Measurements from ENCODE around the gene SOX4.

SOX4 gene

GRCh38 chr6:21594416-21595281 is 1.1 kb downstream of the SOX4 start:
- ATAC-seq (peak; percentile 10), DNase-seq (peak; percentile 43)

GRCh38 chr6:21595285-21596144 is 2.0 kb downstream of the SOX4 start:
- DNase-seq (peak; percentile 17), ATAC-seq (no peak)

- ATAC-seq = no peak
These were observed 2.8 kb downstream of the SOX4 start for GRCh38 chr6:21596145-21596948.

GRCh38 chr6:21596949-21597682 is 3.6 kb downstream of the SOX4 start:
- DNase-seq (no peak), ATAC-seq (no peak)

More at GRCh38 chr6:21596145-21596948, 2.8 kb downstream of the SOX4 start:
- DNase-seq = peak; percentile 39

- DNase-seq = no peak
- no peak for ATAC-seq
These were observed 4.5 kb downstream of the SOX4 start for GRCh38 chr6:21597801-21598673.

- no peak for DNase-seq
- ATAC-seq = no peak
These were observed 5.1 kb downstream of the SOX4 start for GRCh38 chr6:21598674-21599023.

- no peak for ATAC-seq
- no peak for DNase-seq
These were observed 5.6 kb downstream of the SOX4 start for GRCh38 chr6:21599051-21599696.

GRCh38 chr6:21601339-21601923 is 7.9 kb downstream of the SOX4 start:
- no peak for ATAC-seq
- no peak for DNase-seq

- no peak for ATAC-seq
- DNase-seq = no peak
These were observed 8.4 kb downstream of the SOX4 start for GRCh38 chr6:21601932-21602390.

- no peak for DNase-seq
- no peak for ATAC-seq
These were observed 9.8 kb downstream of the SOX4 start for GRCh38 chr6:21603082-21603952.

GRCh38 chr6:21604081-21604480 is 10.5 kb downstream of the SOX4 start:
- no peak for DNase-seq
- no peak for ATAC-seq

- ATAC-seq (no peak), DNase-seq (no peak)
These were observed 11.6 kb downstream of the SOX4 start for GRCh38 chr6:21605166-21605565.

- DNase-seq (no peak), ATAC-seq (no peak)
These were observed 15.1 kb downstream of the SOX4 start for GRCh38 chr6:21608601-21609000.

GRCh38 chr6:21609881-21610329 is 16.4 kb downstream of the SOX4 start:
- DNase-seq = no peak
- ATAC-seq = no peak

- DNase-seq (no peak), ATAC-seq (no peak)
These were observed 16.8 kb downstream of the SOX4 start for GRCh38 chr6:21610341-21610740.

- DNase-seq = no peak
- no peak for ATAC-seq
These were observed 17.9 kb downstream of the SOX4 start for GRCh38 chr6:21611485-21611884.

GRCh38 chr6:21612067-21612745 is 18.7 kb downstream of the SOX4 start:
- no peak for ATAC-seq
- no peak for DNase-seq

- no peak for DNase-seq
- no peak for ATAC-seq
These were observed 20.3 kb downstream of the SOX4 start for GRCh38 chr6:21613809-21614208.

Measured in stimulated activated naive CD8-positive, alpha-beta T cell treated with anti-CD3 and anti-CD28 coated beads, Interleukin-15, Interleukin-2, amounts not matched to agents 100 U/mL and 50 U/mL, for 24 hours (primary cell).